ENCODE data around the gene LRRC4B. TPM values are rescaled to one million over a fixed set of nuclear protein-coding genes. Genes with fewer than 3 reads are reported as not detected.

LRRC4B gene
- total RNA-seq, 1 donor from 2014 or later, result 1.0 TPM

DNA sequence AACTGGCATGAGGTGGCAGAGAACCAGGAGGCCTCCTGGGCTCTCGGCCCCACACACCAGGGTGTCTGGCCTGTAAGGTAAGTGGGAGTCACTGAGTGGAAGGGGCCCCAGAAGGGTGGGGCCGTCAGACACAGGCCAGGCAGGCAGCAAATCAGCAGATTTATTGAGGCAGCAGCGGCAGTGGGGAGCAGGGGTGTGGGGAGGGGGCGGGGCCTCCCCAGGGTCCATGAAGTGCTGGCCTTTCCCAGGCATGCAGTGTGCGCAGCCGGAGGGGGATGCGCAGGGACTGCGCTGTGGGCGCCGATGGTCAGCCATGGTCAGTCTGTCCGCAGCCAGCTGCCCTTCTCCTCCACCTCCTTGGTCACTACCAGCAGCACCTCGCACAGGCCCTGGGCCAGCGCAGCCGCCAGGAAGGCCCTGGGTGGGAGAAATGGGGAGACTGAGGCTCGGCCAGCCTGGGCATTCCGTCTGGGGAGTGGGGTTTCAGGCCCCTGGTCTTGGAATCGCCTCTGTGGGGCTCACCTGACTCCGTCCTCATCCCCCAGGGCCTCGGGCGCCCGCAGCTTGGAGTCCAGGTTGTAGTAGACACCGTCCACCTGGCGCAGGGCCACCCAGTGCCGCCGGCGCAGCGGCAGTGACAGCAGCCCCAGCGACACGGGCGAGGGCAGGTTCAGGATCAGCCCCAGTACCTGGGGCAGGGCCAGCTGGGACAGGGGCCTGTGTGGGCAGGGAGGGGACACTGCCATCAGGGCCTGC lies 62.2 kb downstream of the LRRC4B start:
- Mint-ChIP-seq H3K9me3 (ENCODE audit: low read depth) (no peaks in the 10 kb centered on the region), H3K27me3 (no peaks in the 10 kb centered on the region), H3K4me3 (ENCODE audit: low read depth) (no peak overlapping the region), H3K36me3 (ENCODE audit: insufficient read depth) (no peaks in the 10 kb centered on the region), H3K4me1 (ENCODE audit: low read depth) (peaks cover 2% of the 10 kb centered on the region), H3K27ac (no peak overlapping the region)
- TF ChIP-seq CTCF (IDR thresholded peaks at IDR 0.05; ENCODE audit: unreplicated experiment), result no peak
- DNase-seq (ENCODE audit: low spot score, unreplicated experiment), result no peak

- no peaks in the 10 kb centered on the region for H3K36me3 Mint-ChIP-seq (ENCODE audit: insufficient read depth)
- peak overlapping the region; percentile 77 for H3K27ac Mint-ChIP-seq
- no peak for TF ChIP-seq CTCF (IDR thresholded peaks at IDR 0.05; ENCODE audit: unreplicated experiment)
- H3K9me3 Mint-ChIP-seq (ENCODE audit: low read depth), result no peaks in the 10 kb centered on the region
- no peak overlapping the region for H3K4me3 Mint-ChIP-seq (ENCODE audit: low read depth)
- H3K4me1 Mint-ChIP-seq (ENCODE audit: low read depth), result peaks cover 3% of the 10 kb centered on the region
- no peak for DNase-seq (ENCODE audit: low spot score, unreplicated experiment)
- H3K27me3 Mint-ChIP-seq, result peaks cover 3% of the 10 kb centered on the region
These were observed 66.4 kb downstream of the LRRC4B start for GRCh38 chr19:50501568-50502475.

DNA sequence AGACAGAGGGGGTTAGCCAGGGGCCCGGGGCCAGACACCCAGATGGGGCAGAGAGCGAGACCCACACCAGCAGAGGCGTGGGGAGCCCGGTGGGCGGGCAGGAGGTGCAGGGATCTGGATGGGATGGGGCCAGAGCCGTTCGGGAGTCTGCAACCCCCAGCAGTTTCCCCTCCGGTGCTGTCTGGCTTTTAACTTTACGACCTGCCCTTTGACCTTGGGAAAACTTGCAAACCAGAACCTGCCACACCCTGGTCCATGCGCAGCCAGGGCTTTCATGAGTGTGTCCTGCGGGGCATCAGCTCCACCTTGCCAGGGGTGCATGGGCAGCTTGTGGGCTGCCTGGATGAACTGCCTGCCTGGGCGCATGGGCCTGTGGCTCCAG lies 67.1 kb downstream of the LRRC4B start:
- TF ChIP-seq CTCF (IDR thresholded peaks at IDR 0.05; ENCODE audit: unreplicated experiment), result no peak
- peaks cover 4% of the 10 kb centered on the region for H3K27me3 Mint-ChIP-seq
- no peaks in the 10 kb centered on the region for H3K9me3 Mint-ChIP-seq (ENCODE audit: low read depth)
- H3K27ac Mint-ChIP-seq, result no peak overlapping the region
- peaks cover 3% of the 10 kb centered on the region for H3K4me1 Mint-ChIP-seq (ENCODE audit: low read depth)
- no peak for DNase-seq (ENCODE audit: low spot score, unreplicated experiment)
- H3K36me3 Mint-ChIP-seq (ENCODE audit: insufficient read depth), result no peaks in the 10 kb centered on the region
- H3K4me3 Mint-ChIP-seq (ENCODE audit: low read depth), result no peak overlapping the region

DNA sequence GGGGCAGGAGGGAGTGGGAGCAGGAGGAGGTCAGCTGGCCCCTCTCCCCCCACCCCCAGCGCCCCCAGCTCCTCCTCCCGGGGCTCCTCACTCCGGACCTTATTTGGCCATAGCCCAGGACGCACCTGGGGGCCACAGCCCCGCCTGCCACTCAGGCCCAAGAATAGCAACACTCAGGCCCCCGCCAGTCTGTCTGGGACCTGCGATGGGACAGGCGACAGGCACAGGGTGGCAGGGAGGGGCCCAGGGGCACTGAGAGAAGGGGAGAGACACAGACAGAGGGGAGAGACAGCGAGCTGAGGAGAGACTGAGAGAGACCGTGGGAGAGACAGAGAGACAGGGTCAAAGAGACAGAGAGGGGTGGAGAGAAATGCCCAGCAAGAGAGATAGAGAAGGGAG lies 67.5 kb downstream of the LRRC4B start:
- Mint-ChIP-seq H3K27me3 (peaks cover 6% of the 10 kb centered on the region), H3K27ac (no peak overlapping the region), H3K4me1 (ENCODE audit: low read depth) (peaks cover 3% of the 10 kb centered on the region), H3K36me3 (ENCODE audit: insufficient read depth) (no peaks in the 10 kb centered on the region), H3K4me3 (ENCODE audit: low read depth) (no peak overlapping the region), H3K9me3 (ENCODE audit: low read depth) (no peaks in the 10 kb centered on the region)
- no peak for TF ChIP-seq CTCF (IDR thresholded peaks at IDR 0.05; ENCODE audit: unreplicated experiment)
- DNase-seq (ENCODE audit: low spot score, unreplicated experiment), result no peak

DNA sequence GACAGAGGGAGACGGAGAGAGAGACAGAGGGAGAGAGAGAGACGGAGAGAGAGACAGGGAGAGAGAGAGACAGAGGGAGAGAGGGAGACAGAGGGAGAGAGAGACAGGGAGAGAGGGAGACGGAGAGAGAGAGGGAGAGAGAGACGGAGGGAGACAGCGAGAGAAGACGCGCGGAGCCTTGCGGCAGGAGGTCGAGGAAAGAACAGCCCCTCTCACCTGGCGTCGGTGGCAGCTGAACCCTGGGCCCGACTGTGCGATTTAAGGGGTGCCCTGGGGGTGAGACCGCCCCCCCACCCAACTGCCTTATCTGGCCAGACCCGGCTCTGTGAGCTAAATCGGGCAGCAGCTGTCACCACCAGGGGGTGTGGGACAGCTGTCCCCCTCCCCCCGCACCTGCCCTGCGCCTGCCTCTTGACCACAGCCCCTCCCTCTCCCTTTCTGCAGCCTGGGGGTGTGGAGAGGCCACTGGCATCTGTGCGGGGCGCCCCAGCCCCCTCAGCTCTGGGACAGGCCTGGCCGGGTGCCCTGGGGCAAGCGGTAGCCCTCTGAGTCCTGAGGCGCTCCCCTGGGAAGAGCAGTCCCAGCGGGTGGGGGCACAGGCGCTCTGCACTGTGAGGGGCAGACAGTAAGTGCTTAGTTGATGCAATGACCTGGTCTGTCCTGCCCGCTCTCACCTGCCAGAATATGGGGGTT lies 68.0 kb downstream of the LRRC4B start:
- H3K4me1 Mint-ChIP-seq (ENCODE audit: low read depth), result peaks cover 3% of the 10 kb centered on the region
- H3K27me3 Mint-ChIP-seq, result peaks cover 8% of the 10 kb centered on the region
- no peak overlapping the region for H3K27ac Mint-ChIP-seq
- H3K4me3 Mint-ChIP-seq (ENCODE audit: low read depth), result no peak overlapping the region
- DNase-seq (ENCODE audit: low spot score, unreplicated experiment), result no peak
- no peaks in the 10 kb centered on the region for H3K36me3 Mint-ChIP-seq (ENCODE audit: insufficient read depth)
- TF ChIP-seq CTCF (IDR thresholded peaks at IDR 0.05; ENCODE audit: unreplicated experiment), result peak; percentile 41
- H3K9me3 Mint-ChIP-seq (ENCODE audit: low read depth), result no peaks in the 10 kb centered on the region

Data from progenitor cell of endocrine pancreas (in vitro differentiated cells).